ENCODE measurements around the gene GRK5.

The GRK5 gene

DNA sequence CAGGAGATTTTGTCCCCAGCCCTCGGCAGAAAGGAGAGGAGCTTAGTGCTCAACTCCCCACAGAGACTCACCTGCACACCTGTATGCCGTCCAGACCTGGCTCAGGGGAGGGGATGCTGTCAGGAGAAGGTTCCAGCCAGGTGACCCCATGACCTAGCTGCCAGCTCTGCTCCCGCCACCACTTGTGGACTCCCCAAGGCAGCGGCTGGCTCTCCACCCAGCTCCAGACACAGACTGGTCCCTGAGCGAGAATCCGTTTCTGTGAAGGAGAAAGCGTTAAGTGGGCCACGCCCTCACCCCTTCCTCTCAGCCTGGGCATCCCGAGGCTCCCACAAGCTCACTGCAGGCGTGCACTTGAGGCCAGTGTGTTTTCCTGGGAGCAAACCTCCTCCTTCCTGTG, 258.7 kb downstream of the GRK5 start:
- no peak for DNase-seq

DNA sequence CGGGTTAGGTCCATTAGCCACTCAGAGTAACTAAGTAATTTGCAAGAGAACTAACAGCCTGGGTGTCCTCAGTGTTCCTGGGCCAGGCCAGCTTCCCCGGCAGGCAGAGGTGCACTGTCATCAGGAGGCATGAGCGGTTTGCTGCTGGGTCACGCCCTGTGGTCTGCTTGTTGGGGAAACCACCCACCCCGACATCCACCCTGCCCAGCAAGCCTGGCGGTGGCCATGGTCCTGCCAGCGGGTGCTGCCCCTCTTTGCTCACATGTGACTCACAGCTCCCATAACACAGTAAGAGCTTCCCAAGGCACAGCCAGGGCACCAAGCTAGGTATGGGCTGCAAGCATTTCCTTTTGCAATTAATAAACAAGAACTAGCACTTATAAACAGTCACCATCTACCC, 259.3 kb downstream of the GRK5 start:
- no peak for DNase-seq

DNA sequence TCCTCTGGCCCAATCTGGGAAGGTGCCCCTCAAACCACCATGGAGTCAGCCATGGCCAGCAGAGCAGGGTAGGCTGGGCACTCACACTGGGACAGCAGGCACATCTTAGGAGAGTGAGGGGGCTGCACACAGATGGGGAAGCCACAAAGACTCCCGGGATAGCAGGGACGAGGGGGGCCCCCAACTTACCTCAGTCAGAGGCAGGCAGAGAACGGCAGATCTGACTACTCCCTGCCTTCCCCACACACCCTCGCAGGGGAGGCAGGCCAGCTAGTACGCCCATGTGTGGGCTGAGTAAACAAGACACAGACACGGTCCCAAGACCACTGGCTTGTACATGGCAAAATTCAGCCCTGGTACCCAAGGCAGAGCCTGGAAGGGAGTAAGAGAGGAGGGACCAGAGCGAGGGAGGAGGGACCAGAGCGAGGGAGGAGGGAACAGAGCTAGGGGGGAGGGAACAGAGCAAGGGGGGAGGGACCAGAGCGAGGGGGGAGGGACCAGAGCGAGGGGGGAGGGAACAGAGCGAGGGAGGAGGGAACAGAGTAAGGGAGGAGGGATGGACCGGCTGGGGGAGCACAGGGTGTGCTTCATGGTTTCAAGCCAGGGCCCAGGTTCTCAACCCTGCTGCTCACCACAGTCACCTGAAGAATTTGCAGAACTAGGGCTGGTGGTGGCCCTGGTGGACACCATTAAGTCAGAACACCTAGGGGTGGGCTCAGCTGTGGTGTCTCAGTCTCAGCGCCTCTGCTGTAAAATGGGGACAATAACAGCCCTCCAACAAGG, 261.4 kb downstream of the GRK5 start:
- DNase-seq: no peak

DNA sequence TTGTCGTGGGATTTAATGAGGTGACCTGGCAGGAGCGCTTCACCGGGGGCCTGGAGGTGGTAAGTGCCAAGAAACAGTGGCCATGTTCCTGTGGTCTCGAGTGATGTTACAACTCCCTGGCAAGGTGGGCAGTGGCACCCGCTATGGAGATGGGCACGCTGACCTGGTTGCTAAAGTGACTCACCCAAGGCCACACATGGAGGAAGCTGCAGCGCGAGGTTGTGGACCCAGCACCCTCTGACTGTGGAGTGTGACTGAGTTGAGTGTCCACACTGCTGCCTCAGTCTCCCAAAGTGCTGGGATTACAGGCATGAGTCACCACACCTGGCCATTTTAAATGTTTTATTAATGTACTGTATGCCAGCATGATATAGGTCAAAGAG, 261.9 kb downstream of the GRK5 start:
- DNase-seq: no peak

DNA sequence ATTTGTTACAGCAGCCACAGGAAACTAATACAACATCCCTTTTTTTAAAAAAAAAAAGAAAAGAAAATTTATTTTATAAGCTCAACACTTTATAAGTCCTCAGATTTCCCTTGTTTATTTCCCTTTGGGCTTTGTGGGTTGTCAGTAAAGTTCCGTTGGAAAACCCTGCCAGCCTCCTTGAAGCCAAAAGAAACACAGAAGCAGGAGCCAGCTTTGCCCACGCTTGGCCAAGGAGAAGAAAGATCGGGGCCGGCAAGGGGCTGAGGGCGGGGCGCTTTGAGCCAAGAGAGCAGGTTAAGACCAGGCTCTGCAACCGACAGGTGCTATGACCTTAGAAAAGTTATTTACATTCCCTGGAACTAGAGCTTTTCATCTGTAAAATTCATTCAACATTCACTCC, 262.5 kb downstream of the GRK5 start:
- DNase-seq: no peak

DNA sequence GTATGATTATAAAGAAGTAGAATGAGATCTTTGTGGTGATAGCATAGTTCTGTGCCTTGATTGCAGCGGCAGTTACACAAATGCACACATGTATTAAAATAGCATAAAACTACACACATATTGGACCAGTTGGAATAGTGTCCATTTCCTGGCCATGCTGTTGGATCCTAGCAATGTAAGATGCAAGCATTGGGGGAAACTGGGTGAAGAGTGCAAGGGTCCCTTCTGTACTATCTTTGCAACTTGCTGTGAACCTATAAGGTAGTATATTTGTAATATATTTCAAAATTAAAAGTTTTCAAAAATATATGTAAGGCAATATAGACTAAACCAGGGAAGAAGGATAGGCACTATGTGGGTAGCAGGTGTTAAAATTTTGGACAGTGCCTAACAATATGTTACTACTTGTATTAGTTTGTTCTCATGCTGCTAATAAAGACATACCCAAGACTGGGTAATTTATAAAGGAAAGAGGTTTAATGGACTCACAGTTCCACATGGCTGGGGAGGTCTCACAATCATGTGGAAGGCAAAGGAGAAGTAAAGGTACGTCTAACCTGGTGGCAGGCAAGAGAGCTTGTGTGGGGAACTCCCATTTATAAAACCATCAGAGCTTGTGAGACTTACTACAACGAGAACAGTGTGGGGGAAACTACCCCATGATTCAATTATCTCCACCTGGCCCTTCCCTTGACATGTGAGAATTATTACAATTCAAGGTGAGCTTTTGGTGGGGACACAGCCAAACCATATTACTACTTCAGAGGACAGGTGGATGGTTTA, 263.7 kb downstream of the GRK5 start:
- no peak for DNase-seq

DNA sequence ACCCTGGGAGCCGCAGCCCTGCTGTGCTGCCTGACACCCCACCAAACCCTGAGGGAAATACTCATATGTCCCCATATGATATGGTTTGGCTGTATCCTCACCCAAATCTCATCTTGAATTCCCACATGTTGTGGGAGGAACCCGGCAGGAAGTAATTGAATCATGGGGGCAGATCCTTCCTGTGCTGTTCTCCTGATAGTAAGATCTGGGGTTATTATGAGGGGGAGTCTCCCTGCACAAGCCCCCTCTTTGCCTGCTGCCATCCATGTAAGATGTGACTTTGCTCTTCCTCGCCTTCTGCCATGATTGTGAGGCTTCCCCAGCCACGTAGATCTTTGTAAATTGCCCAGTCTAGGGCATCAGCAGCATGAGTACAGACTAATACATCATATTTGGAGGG, 266.4 kb downstream of the GRK5 start:
- no peak for DNase-seq

DNA sequence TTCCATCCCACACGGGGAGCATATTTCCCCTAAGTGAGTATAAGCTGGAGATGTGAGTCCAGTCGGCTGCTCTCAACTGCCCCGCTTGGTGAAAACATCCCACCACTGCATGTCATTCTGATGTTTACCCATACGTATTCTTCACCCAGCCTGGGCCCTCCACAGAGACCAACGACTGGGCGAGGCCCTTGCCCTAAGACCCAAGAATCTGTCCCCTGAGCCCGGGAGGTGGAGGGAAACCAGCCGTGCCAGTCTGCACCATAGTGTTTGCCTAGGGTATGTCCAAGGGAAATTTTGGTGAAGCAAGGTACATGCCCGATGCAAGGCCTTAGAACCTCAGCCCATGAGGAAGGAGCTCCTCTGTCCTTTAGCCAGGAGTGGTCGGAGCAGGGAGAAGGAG, 267.2 kb downstream of the GRK5 start:
- DNase-seq: no peak

DNA sequence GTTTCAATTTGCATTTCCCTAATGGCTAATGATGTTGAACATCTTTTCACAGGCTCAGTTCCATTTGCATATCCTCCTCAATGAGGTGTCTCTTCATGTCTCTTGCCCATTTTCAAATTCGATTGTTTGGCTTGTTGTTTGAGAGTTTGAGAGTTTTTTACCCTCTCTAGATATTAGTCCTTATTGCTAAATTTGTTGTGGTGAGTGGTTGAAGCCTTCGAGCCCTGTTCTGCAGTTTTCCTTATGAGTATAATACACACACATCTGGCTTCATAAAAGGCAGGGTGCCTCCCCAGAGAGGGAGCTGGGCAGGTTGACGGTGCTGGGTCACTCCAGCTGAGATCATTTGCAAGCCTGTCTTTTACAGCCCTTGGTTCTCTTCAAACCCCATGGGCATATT, 270.1 kb downstream of the GRK5 start:
- DNase-seq: no peak

DNA sequence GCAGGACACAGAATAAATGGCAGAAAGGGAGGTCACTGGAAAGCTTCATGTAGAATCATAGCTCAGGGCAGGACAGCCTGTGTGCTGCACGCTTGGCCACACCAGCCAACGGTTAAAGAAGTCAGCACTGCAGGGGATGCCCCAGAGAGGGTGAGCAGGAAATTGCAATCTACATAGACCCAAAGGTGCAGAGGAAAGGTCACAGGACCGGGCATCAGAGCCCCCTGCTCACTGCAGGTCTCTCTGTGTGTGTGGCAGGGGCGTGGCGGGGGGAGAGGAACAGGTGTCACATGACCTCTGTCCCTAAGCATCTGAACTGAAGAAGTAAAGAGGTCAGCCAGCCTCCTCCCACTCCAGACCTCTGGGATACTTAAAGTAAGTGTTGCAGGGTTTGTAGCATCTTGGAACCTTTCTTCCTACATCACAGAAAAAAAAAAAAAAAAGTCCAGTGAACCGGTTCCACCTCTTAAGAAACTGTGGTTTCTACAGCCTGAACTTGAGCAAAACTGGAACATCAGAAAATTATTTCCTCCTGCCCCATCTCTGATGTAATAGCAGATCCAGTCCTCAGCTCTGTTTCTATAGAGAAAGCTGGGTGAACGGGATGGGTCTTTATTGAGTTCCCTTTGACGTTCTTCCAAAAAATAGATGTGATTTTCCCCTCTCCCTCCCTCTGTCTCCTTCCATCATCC, 270.9 kb downstream of the GRK5 start:
- no peak for DNase-seq

DNA sequence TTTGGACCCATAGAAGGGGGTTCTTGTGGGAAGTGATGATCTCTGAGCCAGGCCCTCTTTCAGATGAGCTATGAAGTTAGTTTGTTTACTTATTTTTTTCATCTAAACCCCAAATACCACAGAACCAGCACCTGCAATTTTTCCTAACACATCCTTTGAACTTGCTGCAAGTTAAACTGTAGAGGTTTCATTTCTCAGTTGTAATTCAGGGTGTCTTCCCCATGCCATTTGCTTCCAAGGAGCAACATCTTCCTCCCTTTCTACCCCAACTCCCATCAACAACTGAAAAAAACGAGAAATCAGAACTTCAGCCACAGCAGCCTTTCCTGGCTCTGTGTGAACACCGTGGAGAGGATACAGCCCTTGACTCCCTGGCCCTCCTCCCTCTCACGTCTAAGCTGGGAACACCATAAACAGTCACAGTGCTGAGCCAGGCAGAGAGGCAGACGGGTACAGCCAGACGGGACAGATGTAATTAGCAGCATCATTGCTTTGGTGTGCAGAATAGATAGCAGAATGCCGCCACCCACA, 271.5 kb downstream of the GRK5 start:
- no peak for DNase-seq

DNA sequence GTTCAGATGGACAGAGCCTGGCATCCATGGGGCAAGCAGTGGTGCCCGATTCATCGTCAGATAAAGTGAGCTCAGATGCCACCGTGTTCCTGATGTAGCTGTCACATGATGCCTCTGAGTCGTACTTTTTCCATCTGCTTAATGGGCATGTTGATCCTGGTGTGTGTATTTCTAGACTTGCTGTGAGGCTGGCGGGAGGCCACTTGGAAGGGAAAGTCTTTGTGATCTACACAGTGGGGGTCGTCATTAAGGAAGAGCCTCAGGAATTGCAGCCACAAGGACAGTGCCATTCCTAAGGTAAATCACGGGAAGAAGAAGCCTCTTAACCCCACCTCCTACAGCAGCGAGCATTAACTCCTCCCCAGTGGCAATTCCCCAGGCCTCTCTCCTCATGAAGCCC, 272.2 kb downstream of the GRK5 start:
- no peak for DNase-seq

DNA sequence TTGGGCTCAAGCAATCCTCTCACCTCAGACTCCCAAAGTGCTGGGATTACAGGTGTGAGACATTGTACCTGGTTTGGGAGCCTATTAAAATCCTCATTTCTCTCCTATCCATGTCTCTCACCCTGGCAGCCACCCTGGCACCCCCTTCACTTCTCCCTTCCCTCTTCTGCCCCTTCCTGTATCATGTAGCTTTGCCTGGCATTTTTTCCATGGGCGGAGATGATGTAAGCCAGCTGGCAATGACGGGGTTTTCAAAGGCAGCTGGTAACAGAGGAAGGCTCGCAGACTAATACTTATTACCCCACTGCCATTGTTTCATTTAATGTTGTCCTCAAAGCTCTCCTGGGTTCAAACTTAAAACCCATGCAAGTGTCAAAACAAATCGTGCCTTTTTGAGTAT, 273.3 kb downstream of the GRK5 start:
- DNase-seq: no peak

DNA sequence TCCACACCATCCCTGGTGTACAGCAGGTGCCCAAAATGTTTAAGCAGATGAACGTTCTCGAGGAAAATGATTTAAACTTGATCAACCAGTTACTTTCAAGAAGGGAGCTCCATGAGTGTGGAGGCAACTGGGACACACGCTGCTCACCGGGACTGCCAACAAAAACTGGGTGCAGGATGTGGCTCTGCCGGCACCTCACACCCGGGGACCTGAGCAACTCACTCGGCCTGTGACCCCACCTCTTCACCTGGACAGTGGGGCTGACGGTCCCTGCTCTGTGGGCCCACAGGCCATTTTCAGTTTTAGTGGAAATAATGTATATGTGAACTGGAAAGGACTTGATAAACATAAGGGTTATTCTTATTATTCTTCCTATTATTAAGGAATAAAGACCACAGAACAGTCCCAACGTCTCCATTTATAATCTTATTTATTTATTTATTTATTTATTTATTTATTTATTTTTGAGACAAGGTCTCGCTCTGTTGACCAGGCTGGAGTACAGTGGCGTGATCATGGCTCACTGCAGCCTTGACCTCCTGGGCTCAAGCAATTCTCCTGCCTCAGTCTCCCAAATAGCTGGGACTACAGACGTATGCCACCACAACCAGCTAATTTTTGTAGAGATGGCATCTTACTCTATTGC, 274.5 kb downstream of the GRK5 start:
- DNase-seq: no peak

DNA sequence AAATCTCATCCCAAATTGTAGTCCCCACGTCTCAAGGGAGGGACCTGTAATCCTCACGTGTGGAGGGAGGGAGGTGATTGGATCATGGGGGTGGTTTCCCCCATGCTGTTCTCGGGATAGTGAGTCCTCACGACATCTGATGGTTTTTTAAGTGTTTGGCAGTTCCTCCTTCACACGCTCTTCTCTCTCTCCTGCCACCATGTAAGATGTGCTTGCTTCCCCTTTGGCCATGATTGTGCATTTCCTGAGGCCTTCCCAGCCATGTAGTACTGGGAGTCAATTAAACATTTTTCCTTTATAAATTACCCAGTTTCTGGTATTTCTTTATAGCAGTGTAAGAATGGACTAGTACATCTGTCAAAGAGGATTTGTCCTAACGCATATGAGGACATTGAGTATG, 275.6 kb downstream of the GRK5 start:
- DNase-seq: no peak

DNA sequence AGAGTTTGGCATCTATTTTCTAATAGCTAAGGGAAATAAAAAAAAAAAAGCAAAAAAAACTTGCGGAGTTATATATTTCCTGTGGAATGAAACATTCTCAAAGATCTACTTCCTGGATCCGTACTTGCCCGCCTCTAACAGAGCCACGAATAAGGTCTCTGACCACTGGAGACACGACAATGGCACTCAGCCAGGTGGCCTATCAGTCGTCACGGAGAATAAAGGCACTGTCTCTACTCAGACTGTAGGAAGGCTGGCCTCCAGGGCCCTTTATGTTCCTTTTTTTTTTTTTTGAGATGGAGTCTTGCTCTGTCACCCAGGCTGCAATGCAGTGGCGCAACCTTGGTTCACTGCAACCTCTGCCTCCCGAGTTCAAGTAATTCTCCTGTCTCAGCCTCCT, 276.5 kb downstream of the GRK5 start:
- no peak for DNase-seq

DNA sequence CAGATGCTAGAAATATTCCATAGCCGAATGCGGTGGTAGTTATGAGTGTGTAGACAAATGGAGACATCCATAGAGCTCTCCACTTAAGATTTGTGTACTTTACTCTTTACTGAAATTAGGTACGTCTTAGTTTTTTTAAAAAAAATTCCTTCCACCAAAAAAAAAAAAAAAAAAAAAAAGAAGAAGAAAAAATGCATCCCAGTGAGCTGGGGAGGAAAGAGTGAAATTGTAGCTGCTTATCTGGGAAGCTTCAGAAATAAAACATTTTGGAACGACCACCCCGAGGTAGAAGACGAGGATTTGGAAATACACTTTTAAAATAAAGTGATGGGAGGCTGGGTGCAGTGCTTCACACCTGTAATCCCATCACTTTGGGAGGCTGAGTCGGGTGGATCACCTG, 281.3 kb downstream of the GRK5 start:
- DNase-seq: no peak

DNA sequence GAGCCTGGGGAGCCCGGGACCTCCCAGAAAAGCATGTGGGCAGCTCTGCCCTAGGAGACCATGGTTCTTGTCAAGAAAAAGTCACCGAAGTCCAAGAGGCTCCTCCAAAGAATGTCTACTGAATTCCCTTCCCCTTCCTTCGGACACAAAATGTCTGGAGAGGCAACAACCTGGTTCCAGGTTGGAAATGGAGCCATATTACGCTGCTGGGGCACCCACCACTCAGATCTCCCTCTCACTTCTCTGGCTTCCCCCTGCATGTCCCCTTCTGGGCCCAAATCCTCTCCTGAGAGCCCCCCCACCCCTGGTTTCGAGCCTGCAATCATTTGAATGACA, 282.6 kb downstream of the GRK5 start:
- no peak for DNase-seq

DNA sequence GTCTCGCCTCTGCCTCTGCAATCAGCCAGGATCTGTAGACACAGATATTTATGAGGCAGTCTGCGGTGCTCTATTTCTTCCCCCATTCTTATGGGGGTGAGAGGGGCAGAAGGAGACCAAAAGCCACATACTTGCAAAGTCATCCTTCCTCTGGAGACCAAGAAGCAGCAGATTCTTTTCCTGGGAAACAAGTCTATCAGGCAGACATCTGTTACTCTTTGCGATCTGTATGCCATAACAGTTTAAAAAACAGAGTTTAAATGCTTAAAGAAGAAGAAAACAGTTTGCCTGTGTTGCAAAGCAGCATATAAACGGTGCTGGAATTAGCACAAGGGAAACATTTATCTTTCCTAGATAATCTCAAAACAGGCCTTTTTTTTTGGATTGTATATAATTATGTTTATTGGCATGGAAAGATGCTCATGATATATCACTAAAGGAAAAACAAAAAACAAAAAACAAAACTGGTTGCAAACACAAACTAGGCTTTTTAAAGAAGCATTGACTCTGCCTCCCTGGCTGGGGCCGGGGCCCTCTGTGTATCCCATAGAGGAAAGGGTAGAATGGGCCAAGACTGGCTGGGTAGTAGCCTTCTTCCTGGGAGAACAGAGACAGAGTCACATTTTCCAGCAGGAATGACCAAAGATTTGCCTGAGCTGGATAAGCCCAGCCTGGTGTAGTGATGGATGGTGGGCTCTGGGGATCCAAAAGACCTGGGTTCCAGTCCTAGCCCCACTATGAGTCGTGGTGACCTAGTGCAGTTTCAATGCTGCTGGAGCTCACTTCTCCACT, 284.8 kb downstream of the GRK5 start:
- no peak for DNase-seq

DNA sequence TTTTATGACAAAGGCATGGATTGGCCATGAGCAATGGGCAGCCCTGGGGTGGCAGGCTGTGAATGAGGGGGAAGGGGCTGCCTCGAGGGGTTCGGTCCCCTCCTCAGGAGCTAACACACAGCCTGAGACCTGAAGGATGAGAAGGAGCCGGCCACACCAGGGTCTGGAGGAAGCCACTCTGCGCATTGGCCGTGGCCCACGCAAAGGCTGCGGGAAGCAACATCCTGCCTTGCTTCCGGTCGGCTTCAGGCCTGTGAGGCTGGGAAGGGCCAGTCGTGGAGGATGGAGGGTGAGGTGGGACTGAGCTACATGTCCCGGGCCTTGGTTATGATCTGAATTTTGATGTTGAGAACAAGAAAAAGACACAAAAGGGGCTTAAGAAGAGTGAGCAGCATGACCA, 285.8 kb downstream of the GRK5 start:
- no peak for DNase-seq

DNA sequence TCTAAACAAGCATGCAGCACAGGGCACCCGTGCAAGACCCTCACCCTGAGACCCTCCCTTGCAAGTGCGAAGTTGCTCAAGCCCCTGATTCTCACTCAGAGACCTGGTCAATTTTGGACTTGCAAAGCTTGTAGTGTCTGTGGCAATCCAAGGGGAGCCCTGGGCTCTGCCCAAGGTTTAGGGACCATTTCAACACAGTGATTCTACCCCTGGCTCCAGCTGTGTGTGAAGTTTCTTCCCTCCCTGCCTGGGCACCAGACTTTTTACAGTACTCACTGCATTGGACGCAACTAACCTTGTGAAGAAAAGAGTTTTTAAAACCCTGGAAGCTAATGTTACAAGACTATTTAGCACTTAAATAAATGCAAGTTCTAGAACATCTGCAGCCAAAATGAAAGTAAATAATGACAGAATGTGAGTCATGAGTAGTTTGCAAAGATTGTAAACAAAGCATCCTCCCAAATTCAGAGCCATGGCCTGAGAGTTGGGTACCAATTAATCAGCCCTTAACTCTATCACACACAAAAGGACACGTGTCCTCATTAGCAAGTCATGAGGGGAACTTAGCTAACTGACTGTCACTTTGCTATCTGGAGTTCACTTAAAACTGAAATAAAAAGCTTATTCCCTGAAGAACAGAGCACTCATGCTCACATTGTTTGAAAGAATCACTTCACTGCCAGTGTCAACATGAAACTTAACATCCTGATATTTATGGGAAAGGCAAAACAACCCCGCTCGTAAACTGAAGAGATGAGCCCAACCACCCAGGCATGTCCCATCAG, 287.1 kb downstream of the GRK5 start:
- DNase-seq: no peak

DNA sequence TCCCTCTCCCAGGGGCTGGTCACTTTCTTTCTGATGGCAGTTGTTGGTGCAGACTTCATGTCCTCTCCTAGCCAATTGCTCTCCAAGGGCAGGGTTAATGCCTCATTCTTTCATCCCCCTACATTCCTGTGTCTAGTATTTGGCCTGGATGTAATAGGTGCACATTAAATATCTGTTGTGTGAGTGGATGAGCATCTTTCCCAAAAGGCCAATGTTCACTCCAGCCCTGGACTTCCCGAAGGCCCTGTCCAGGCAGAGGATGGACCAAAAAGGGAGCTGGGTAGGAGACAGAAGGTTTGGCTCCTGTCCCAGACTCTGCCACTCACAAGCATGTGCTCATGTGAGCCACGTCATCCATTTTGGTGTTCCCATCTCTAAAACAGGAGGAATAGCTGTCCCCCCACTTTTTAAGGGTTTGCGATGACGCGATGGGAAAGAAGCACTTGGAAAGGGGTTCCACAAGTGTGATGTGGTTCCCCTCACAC, 287.7 kb downstream of the GRK5 start:
- no peak for DNase-seq
